ENCODE data around the gene FHOD1.

Gene FHOD1

GRCh38 chr16:67279296-67280089, 32.2 kb upstream of the FHOD1 start, which contains the start of gene PLEKHG4:
TSS of gene PLEKHG4 (plus strand) at chr16:67279532. CDS start at chr16:67280045, 513 bp downstream.
- peak; percentile 67 to 76 for DNase-seq (ENCODE audit: low read depth in 1 of 2, low spot score in 1 of 2)
- peak within 1 kb of the TSS; percentile 72 for H3K27ac ChIP-seq (replicated peaks)
- no peaks in the 10 kb centered on the region for H3K27me3 ChIP-seq (ENCODE audit: insufficient read depth, poor library complexity, severe bottlenecking)
- H3K4me3 ChIP-seq (replicated peaks; ENCODE audit: insufficient read depth, low read length), result peak within 1 kb of the TSS; percentile 46
- TF ChIP-seq, protein P1, sequence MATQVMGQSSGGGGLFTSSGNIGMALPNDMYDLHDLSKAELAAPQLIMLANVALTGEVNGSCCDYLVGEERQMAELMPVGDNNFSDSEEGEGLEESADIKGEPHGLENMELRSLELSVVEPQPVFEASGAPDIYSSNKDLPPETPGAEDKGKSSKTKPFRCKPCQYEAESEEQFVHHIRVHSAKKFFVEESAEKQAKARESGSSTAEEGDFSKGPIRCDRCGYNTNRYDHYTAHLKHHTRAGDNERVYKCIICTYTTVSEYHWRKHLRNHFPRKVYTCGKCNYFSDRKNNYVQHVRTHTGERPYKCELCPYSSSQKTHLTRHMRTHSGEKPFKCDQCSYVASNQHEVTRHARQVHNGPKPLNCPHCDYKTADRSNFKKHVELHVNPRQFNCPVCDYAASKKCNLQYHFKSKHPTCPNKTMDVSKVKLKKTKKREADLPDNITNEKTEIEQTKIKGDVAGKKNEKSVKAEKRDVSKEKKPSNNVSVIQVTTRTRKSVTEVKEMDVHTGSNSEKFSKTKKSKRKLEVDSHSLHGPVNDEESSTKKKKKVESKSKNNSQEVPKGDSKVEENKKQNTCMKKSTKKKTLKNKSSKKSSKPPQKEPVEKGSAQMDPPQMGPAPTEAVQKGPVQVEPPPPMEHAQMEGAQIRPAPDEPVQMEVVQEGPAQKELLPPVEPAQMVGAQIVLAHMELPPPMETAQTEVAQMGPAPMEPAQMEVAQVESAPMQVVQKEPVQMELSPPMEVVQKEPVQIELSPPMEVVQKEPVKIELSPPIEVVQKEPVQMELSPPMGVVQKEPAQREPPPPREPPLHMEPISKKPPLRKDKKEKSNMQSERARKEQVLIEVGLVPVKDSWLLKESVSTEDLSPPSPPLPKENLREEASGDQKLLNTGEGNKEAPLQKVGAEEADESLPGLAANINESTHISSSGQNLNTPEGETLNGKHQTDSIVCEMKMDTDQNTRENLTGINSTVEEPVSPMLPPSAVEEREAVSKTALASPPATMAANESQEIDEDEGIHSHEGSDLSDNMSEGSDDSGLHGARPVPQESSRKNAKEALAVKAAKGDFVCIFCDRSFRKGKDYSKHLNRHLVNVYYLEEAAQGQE (IDR thresholded peaks at IDR 0.05; ENCODE audit: insufficient replicate concordance, low read depth), result no peak
- TF ChIP-seq CTCF (IDR thresholded peaks at IDR 0.05; ENCODE audit: insufficient read depth, low read length) (peak; percentile 39), GABPA (IDR thresholded peaks at IDR 0.05; ENCODE audit: low read depth) (no peak), POLR2AphosphoS5 (IDR thresholded peaks at IDR 0.05; ENCODE audit: low read depth) (peak; percentile 52; the same call in 1 of the 2 replicates), SPI1 (IDR thresholded peaks at IDR 0.05; ENCODE audit: borderline replicate concordance, low read depth) (no peak)

DNA sequence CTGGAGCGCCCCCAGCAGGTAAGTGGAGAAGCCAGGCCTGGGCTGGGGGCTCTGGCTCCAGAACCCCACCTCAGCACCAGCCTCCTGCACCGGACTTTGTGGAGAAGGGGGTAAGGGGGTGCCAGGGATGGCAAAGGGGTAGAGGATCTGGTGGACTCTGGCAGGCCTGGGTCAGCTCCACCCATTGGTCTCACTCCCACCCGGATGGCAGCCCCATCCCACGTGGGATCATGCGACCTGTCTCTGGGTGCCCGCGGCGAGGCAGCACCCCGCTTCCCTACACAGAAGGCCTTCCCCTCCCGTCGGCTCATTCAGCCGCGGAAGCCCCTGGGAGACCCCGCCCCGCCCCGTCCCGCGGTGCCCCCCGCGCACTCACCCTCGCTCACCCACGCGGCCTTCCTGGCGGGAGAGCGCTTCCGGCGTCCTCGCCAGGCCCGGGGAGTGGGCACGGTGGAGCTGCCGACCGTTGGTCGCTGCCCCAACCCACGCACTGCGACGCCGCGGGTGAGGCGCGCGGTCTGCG, 31.6 kb upstream of the FHOD1 start:
- peak; percentile 37 to 65 for DNase-seq (ENCODE audit: low read depth in 1 of 2, low spot score in 1 of 2)
- peak overlapping the region; percentile 72 for H3K27ac ChIP-seq (replicated peaks)
- TF ChIP-seq POLR2AphosphoS5 (IDR thresholded peaks at IDR 0.05; ENCODE audit: low read depth) (no peak), CTCF (IDR thresholded peaks at IDR 0.05; ENCODE audit: insufficient read depth, low read length) (no peak), SPI1 (IDR thresholded peaks at IDR 0.05; ENCODE audit: borderline replicate concordance, low read depth) (no peak), GABPA (IDR thresholded peaks at IDR 0.05; ENCODE audit: low read depth) (no peak)
- TF ChIP-seq, protein P1 (IDR thresholded peaks at IDR 0.05; ENCODE audit: insufficient replicate concordance, low read depth), result no peak
- no peaks in the 10 kb centered on the region for H3K27me3 ChIP-seq (ENCODE audit: insufficient read depth, poor library complexity, severe bottlenecking)
- H3K4me3 ChIP-seq (replicated peaks; ENCODE audit: insufficient read depth, low read length), result peak overlapping the region; percentile 46

- TF ChIP-seq SPI1 (IDR thresholded peaks at IDR 0.05; ENCODE audit: borderline replicate concordance, low read depth) (no peak), GABPA (IDR thresholded peaks at IDR 0.05; ENCODE audit: low read depth) (no peak), POLR2AphosphoS5 (IDR thresholded peaks at IDR 0.05; ENCODE audit: low read depth) (no peak), CTCF (IDR thresholded peaks at IDR 0.05; ENCODE audit: insufficient read depth, low read length) (no peak)
- TF ChIP-seq, protein P1 (IDR thresholded peaks at IDR 0.05; ENCODE audit: insufficient replicate concordance, low read depth), result no peak
These were observed 30.9 kb upstream of the FHOD1 start for GRCh38 chr16:67277999-67278772.

More at GRCh38 chr16:67277999-67278772, 30.9 kb upstream of the FHOD1 start:
- H3K27me3 ChIP-seq (ENCODE audit: insufficient read depth, poor library complexity, severe bottlenecking), result no peaks in the 10 kb centered on the region
- H3K4me3 ChIP-seq (replicated peaks; ENCODE audit: insufficient read depth, low read length), result peak overlapping the region; percentile 46
- no peak for DNase-seq (ENCODE audit: low read depth in 1 of 2, low spot score in 1 of 2)
- peak overlapping the region; percentile 72 for H3K27ac ChIP-seq (replicated peaks)

Data from HL-60 (cell line).